GM19025 (cell line): ENCODE data around the gene PLA2G2F.
"Not testable (repeated sequence)": the region's sequence is repeated elsewhere in the genome, so short reads cannot be mapped to it uniquely, and the experiment has no call there.

Source experiments
- ATAC-seq: cut with Tn5 transposase; IDR thresholded peaks from one replicate; pipeline ENCODE4 v1.9.1; 2021; ENCODE audit warnings: mild to moderate bottlenecking, low read depth, moderate library complexity; ENCODE audit not compliant: unreplicated experiment

The PLA2G2F gene

GRCh38 chr1:20112279-20113000 is 26.7 kb upstream of the PLA2G2F start:
- no peak for ATAC-seq

GRCh38 chr1:20114021-20114648 is 25.0 kb upstream of the PLA2G2F start:
- ATAC-seq = no peak

GRCh38 chr1:20115479-20115878 is 23.6 kb upstream of the PLA2G2F start:
- ATAC-seq = no peak

- ATAC-seq = no peak
These were observed 23.2 kb upstream of the PLA2G2F start for GRCh38 chr1:20115916-20116315.

- ATAC-seq = no peak
These were observed 21.9 kb upstream of the PLA2G2F start for GRCh38 chr1:20117236-20117635.

GRCh38 chr1:20119347-20119746 is 19.8 kb upstream of the PLA2G2F start, which contains the start of gene PLA2G2D:
TSS of gene PLA2G2D (minus strand) at chr1:20119536. CDS start at chr1:20119498, 38 bp downstream.
- ATAC-seq = no peak

- ATAC-seq = no peak
These were observed 18.3 kb upstream of the PLA2G2F start for GRCh38 chr1:20120796-20121195.

GRCh38 chr1:20123722-20124455 is 15.2 kb upstream of the PLA2G2F start:
- no peak for ATAC-seq

GRCh38 chr1:20124456-20125057 is 14.6 kb upstream of the PLA2G2F start:
- ATAC-seq = no peak

- no peak for ATAC-seq
These were observed 14.0 kb upstream of the PLA2G2F start for GRCh38 chr1:20125100-20125499.

- ATAC-seq = peak; percentile 60
These were observed 12.9 kb upstream of the PLA2G2F start for GRCh38 chr1:20126041-20126805.

- ATAC-seq = no peak
These were observed 12.2 kb upstream of the PLA2G2F start for GRCh38 chr1:20126806-20127440.

GRCh38 chr1:20130518-20130917 is 8.6 kb upstream of the PLA2G2F start:
- not testable (repeated sequence) for ATAC-seq

- ATAC-seq = no peak
These were observed 4.1 kb upstream of the PLA2G2F start for GRCh38 chr1:20134995-20135394.

- ATAC-seq = no peak
These were observed 2.9 kb upstream of the PLA2G2F start for GRCh38 chr1:20136249-20136648.

- ATAC-seq = no peak
These were observed 2.1 kb upstream of the PLA2G2F start for GRCh38 chr1:20137055-20137454.

- no peak for ATAC-seq
These were observed 1.5 kb upstream of the PLA2G2F start for GRCh38 chr1:20137604-20138003.

GRCh38 chr1:20138346-20138745 is 777 bp upstream of the PLA2G2F start:
- no peak for ATAC-seq

- ATAC-seq = no peak
These were observed 871 bp downstream of the PLA2G2F start for GRCh38 chr1:20139776-20140612.
